Skeletal muscle tissue (tissue), 2 donors: Measurements from ENCODE around the gene STEAP2. TPM values are rescaled to one million over a fixed set of nuclear protein-coding genes. Genes with fewer than 3 reads are reported as not detected.

Experiments used
- small RNA-seq: library from RNA; depleted of rRNA; stranded (forward); fragments of <200 nt; gene quantifications from one replicate; pipeline ENCODE3, GENCODE V24; 2014
- total RNA-seq: library from RNA; depleted of rRNA; stranded (reverse); fragments of >200 nt; gene quantifications from one replicate; pipeline ENCODE4 v1.2.3, GENCODE V29; 2014

The STEAP2 gene
- total RNA-seq, 1 donor from 2014 or later: 2.6 TPM

Small RNA genes within 50 kb of the gene (small RNA-seq; reads per million reads assigned to genes)
- gene RF00019: not detected

Other genes with a start within 250 kb of the STEAP2 start
- 5.7 TPM for gene STEAP1, start 57.3 kb upstream of the STEAP2 start, total RNA-seq
- gene CFAP69, start 33.4 kb downstream of the STEAP2 start, total RNA-seq: 2.6 TPM
- gene FAM237B, start 109.6 kb downstream of the STEAP2 start, total RNA-seq: not detected
- 9.4 TPM for gene GTPBP10, start 135.0 kb downstream of the STEAP2 start, total RNA-seq
- 15.7 TPM for gene CLDN12, start 191.7 kb downstream of the STEAP2 start, total RNA-seq